GM19328 (cell line): ENCODE data around the gene RPA3.
A peak's percentile ranks its signal among the peaks of the same experiment; 100 is the strongest.

ENCODE experiments used
- ATAC-seq: cut with Tn5 transposase; IDR thresholded peaks from one replicate; pipeline ENCODE4 v1.9.1; 2021; ENCODE audit warnings: mild to moderate bottlenecking, moderate library complexity; ENCODE audit not compliant: unreplicated experiment

RPA3 gene

GRCh38 chr7:7736671-7737070, 18.3 kb upstream of the RPA3 start:
- no peak for ATAC-seq

- no peak for ATAC-seq
Observed at GRCh38 chr7:7732621-7733281, 14.3 kb upstream of the RPA3 start.

- ATAC-seq = no peak
Observed at GRCh38 chr7:7731732-7732131, 13.3 kb upstream of the RPA3 start.

GRCh38 chr7:7720750-7721621, 2.6 kb upstream of the RPA3 start:
- ATAC-seq = no peak

- no peak for ATAC-seq
Observed at GRCh38 chr7:7720193-7720592, 1.8 kb upstream of the RPA3 start.

GRCh38 chr7:7719236-7719635, 829 bp upstream of the RPA3 start:
- peak; percentile 76 for ATAC-seq

- no peak for ATAC-seq
Observed at GRCh38 chr7:7713730-7714129, 4.7 kb downstream of the RPA3 start.

GRCh38 chr7:7710469-7710868, 7.9 kb downstream of the RPA3 start:
- ATAC-seq = no peak

- ATAC-seq = no peak
Observed at GRCh38 chr7:7709291-7709690, 9.1 kb downstream of the RPA3 start.

GRCh38 chr7:7707806-7708205, 10.6 kb downstream of the RPA3 start:
- no peak for ATAC-seq

GRCh38 chr7:7707246-7707645, 11.2 kb downstream of the RPA3 start:
- ATAC-seq = no peak

GRCh38 chr7:7706556-7707172, 11.7 kb downstream of the RPA3 start:
- no peak for ATAC-seq

GRCh38 chr7:7706101-7706511, 12.3 kb downstream of the RPA3 start:
- no peak for ATAC-seq

GRCh38 chr7:7705318-7705717, 13.1 kb downstream of the RPA3 start:
- no peak for ATAC-seq

- no peak for ATAC-seq
Observed at GRCh38 chr7:7704867-7705266, 13.5 kb downstream of the RPA3 start.

- ATAC-seq = no peak
Observed at GRCh38 chr7:7703427-7703826, 15.0 kb downstream of the RPA3 start.

GRCh38 chr7:7702826-7703225, 15.6 kb downstream of the RPA3 start:
- ATAC-seq = no peak

- no peak for ATAC-seq
Observed at GRCh38 chr7:7701527-7701926, 16.9 kb downstream of the RPA3 start.

- no peak for ATAC-seq
Observed at GRCh38 chr7:7699970-7700369, 18.4 kb downstream of the RPA3 start.

- no peak for ATAC-seq
Observed at GRCh38 chr7:7699380-7699779, 19.0 kb downstream of the RPA3 start.

GRCh38 chr7:7698930-7699329, 19.5 kb downstream of the RPA3 start:
- ATAC-seq = no peak
